ENCODE data around the gene DHRS12. TPM values are rescaled to one million over a fixed set of nuclear protein-coding genes. Genes with fewer than 3 reads are reported as not detected.

Gene DHRS12
- total RNA-seq, 1 experiment from 2014 or later: 2.8 TPM

DNA sequence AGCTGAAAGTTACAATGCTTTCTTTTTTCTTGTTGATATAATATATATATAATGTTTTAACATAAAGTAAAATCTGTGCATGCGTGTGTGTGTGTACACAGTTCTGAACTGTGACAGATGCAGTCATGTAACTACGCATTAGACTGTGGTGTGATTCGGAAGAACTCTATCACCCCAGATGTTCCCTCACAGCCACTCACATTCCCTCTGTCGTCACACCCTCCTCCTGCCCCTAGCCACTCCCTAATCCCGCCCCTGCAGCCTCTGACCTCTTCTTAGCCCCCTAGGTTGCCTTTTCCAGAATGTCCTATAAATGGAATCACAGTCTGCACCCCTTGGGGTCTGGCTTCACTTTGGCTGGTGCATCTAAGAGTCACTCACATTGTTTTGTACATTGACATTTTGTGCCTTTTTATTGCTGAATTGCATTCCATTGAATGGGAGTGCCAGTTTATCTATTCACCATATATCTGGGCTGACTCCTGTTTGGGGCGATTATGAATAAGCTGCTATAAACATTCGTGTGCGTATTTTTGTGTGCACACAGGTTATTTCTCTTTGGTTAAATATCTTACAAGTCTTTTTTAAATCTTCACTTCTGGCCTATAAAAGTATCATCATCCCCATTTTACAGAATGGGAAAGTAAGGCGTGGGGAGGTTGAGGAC lies 20.4 kb downstream of the DHRS12 start:
- no peak for DNase-seq (ENCODE audit: low read depth)

DNA sequence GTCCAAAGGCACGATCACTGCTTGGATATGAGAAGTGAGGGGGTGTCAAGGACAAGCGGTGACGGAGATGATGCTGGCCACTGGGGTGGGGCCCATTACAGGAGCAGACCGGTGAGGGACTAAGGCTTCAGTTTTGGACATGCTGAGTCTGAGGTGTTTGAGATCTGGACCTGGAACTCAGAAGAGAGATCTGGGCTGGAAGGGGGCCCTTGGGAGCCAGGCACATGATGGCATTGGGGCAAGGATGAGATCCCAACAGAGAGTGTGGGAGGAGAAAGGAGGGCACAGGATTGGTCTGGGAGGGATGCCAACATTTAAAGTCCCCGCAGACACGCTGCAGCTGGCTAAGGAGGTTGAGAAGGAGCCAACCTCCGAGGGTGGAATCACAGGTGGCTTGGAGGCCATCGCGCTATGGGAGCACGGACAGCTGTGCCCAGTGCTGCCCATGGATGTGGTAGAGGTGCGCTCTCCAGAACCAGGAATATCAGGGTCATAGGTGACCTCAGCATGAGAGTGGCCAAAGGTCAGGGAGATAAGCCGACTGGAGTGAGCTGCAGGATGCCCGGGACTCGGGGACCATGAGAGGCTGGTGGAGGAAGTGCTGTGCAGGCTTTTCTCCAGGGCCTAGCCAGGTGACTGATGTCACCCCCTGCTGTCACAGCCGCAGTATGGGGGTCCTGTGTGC lies 21.8 kb downstream of the DHRS12 start:
- DNase-seq (ENCODE audit: low read depth): no peak

DNA sequence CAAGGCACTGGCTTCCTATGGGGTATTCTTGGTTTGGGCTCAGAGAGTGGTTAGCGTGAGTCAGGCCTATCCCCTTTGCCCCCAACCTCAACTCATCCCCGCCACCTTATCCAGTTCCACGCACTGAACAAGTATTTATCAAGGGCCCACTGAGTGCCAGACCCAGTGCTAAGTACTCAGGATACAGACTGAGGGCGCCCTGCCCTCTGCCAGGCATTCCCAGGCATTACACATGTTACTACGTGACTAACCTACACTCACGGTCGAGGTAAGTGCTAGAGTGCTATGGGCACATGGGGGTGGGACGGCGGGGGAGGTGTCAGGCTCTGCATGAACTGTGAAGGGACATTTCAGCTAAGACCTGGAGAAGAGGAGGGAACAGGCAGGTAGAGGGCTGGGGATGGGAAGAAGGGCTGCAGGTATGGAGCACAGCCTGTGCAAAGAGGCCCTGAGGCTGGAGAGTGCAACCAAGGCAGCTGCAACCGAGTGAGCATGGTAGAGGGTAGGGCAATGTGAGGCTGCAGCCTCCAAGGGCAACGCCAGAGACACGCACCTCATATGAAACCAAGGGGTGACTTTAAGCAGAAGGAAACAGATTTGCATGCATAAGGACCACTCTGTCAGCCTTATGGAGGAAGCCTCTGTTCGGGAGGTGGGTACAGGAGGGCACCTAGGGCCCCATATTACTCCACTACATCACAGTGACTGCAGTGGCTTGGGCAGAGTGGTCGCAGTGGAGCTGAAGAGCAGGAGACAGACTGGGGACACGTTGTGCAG lies 22.5 kb downstream of the DHRS12 start:
- DNase-seq (ENCODE audit: low read depth): peak; percentile 25

- DNase-seq (ENCODE audit: low read depth): no peak
Observed at GRCh38 chr13:51780099-51780498, 23.9 kb downstream of the DHRS12 start.

GRCh38 chr13:51778392-51778791 lies 25.6 kb downstream of the DHRS12 start:
- DNase-seq (ENCODE audit: low read depth): no peak

DNA sequence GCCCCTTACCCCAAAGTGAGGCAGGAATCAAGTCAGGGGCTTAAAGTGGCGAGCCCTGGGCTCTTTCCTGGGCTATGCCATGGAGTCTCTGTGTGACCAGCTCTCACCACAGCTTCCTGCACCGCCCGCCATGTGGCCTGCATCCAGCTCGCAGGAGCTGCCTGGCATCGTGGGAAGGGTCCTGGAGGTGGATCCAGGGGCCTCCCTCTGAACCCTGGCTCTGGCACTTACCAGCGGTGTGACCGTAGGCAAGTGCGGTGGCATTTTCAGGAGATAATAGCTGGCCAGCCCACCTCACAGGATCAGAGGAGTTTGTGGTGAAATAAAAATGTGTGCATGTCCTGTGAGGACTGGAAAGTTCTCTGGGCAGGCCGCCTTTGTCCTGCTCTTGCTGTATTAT lies 26.0 kb downstream of the DHRS12 start:
- no peak for DNase-seq (ENCODE audit: low read depth)

GRCh38 chr13:51776179-51776578 lies 27.8 kb downstream of the DHRS12 start:
- no peak for DNase-seq (ENCODE audit: low read depth)

DNA sequence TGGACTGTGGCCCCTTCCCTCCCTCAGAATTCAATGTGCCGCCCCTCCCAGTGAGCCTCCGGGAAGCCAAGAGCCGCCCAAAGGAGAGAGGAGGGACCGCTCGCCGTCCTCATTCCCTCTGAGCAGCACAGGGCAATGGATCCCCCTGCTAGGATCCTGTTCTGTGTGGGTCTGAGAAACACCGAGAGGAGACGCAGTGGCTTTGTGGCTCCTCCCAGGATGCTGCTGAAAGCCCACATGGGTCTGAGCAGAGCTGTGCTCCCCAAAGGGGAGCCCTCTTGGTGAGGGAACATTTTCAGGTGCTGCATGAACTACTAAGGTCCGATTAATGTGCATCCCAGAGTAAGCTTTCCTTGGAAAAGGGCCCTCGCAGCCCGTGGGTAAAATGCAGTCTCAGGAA lies 30.4 kb downstream of the DHRS12 start:
- DNase-seq (ENCODE audit: low read depth): no peak

DNA sequence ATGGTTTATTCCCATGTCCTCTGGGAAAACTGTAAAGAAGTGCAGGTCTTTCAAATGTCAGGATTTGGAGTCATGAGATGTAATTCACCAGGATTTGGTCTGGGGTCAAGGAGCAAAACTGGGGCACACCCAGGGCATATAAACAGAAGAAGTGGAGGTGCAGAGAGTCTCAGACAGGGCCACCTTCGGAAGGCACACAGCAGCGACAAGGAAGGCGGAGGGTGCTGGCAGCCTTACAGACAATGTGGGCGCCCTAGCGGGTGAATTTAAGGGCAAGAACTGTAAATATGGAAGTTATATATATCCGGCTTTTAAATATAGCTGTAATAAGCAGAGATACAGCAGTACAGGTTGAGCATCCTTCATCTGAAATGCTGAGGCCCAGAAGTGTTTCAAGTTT lies 31.2 kb downstream of the DHRS12 start:
- no peak for DNase-seq (ENCODE audit: low read depth)

DNA sequence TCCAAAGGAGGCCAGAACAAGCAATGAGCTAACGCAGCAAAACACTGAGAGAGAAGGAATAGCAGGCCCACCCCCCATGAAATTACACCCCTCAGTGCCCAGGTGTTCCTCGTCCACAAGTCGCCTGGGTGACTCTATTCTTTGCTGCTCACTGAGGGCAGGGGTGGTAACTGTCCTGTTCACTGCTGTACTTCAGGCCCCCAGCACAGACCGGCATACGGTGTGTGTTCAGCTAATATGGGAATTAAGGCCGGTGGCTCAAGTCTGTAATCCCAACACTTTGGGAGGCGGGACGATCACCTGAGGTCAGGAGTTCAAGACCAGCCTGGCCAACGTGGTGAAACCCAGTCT lies 31.9 kb downstream of the DHRS12 start:
- no peak for DNase-seq (ENCODE audit: low read depth)

DNA sequence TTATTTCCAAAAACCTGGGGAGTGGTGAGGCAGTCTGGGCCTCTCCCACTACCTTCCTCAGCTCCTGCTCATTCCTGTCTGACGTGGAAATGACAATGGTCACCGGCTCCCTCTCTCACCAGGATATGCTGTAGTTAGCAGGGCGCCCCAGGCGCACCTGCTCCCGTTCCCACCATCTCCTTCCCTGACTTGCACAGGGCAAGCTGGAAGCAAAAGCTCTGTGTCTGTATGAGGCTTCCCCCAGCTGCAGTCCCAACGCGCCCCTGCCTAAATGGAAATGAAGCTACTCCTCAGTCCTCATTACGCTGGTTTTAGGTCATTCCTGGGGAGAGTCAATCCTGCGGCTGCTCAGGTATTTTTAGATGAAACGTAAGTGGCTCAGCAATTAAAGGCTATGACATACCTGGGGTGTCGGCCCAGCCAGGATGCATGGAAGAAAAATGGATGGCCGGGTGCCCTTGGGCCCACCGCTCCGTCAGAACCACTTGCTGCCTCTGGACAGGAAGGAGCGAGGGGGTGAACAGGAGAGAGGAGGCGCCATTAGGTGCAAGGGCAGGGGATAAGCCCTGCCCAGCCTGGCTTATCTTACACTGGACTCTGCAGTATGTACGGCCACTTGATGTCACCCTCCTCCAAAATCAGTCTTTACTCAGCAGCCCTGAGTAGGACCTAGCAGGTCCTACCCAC lies 32.4 kb downstream of the DHRS12 start:
- no peak for DNase-seq (ENCODE audit: low read depth)

- no peak for DNase-seq (ENCODE audit: low read depth)
Observed at GRCh38 chr13:51770681-51771417, 33.1 kb downstream of the DHRS12 start.

DNA sequence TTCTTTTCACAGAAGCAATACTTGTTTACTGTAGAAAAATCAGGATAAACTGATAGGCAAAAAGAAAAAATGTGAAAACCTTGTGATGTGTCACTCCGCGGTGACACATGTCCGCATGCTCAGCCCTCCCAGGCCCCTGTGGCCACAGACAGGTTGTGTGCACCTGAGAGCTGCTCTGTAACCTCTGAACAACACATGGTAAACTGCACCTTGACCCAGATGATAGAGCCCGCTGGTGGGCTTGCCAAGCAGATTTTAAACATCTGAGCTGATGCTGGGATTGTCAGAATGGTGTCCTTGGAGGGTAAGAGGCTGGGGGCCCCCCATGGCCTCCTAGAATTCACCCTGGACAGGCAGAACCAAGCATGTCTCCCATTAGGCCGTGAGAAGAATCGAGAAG lies 33.8 kb downstream of the DHRS12 start:
- no peak for DNase-seq (ENCODE audit: low read depth)

- no peak for DNase-seq (ENCODE audit: low read depth)
Observed at GRCh38 chr13:51769455-51770127, 34.4 kb downstream of the DHRS12 start.

DNA sequence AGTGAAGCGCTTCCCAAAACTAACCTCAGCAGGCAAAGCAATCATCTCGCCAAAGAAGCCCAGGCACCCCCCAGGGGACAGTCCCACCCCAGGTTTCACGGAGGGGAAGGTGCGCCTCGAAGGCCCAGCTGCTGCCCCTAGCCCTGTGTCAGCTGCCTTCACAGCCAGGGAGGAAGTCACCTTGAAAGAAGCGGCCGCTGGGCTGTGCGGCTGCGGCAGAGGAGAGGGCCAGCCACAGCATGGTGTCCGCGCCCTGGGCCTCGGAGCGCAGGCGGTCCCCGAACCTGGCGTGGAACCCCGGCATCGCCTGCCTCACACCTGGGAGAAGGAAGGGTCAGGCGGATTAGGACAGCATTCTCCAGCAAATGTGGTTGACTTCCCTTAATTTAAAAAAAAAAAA lies 35.0 kb downstream of the DHRS12 start:
- no peak for DNase-seq (ENCODE audit: low read depth)

DNA sequence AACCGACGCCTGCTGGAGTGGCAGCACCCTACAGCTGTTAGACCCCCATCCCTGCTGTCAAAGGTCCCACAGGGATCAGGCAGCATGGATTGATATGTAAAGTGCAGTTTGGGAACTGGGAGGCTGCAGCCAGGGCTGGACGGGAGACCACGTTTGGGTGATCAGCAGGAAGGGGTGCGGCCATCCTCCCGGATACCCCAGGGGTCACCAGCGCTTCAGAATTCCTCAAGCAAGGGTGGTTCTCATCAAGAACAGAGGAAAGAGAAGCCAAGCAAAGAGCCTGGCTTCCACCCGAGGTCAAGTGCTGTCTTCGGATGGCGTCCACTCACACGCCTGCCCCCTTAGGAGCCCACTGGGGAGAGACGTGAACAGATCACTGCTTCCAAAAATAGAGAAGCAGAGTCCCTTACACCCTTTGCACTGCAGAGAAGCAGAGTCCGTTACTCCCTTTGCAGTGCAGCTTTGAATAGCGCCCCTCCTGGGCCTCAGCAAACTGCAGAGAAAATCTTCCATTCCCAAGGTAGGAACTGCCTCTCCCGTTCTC lies 35.5 kb downstream of the DHRS12 start:
- no peak for DNase-seq (ENCODE audit: low read depth)

- DNase-seq (ENCODE audit: low read depth): no peak
Observed at GRCh38 chr13:51767100-51767499, 36.9 kb downstream of the DHRS12 start.

DNA sequence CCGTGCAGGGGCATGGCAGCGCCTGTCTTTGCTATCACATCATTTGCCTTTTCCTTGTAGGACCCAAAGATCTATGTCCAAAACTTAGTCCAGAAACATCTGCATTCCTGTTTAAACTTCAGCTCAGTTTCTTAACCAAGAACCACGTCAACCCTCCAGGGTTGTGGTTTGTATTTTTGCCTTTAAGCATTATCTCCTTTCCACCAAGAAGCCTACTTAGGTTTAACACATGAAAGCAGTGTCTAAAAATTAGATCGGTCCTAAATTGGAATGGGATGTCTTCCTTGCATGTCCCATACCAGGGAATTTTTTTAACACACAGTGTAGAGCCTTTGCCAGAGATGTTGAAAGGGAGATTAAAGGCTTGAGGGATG lies 38.8 kb downstream of the DHRS12 start:
- DNase-seq (ENCODE audit: low read depth): no peak

DNA sequence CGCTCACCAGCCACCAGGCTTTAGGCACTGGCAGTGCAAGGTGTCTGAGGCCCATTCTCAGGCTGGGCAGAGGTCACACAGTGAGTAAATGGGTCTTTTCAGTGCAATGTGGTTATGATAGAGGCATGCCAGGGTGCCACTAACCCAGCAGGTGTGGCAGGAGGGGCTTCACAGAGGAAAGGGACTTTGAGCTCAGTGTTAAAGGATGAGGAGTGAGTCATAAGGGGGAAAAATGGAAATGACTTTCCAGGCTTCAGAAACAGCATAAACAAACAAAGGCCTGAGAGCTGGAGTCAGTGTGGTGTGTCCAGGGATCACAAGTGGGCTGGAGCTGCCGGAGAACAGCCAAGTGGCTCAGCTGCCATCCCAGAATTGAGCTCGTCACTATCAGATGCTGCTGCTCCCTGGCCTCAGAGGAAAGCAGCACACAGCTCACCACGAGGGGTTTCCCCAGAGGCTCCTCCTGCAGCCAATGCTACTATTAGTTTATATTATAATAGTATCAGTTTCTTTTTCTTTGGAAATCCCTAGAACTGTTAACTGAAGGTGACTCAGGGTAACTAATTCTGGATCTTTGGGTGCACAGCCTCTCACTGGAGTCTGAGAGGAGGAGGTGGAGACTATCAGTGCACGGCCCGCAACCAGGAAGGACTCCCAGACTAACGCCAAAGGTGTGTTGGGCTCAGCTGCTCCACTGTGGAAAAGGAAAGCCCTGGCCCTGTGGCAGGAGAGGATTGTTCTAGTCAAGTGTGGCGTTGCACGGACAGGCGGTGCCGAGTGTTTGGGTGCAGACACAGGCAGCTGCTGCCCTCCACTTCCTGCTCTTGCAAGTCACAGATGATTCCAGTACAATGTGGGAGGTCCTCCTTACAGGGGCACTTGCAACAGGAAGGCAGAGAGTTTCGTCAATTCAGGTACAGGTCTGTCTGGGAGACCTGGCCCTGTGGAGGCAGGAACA lies 39.5 kb downstream of the DHRS12 start:
- peak; percentile 31 for DNase-seq (ENCODE audit: low read depth)

DNA sequence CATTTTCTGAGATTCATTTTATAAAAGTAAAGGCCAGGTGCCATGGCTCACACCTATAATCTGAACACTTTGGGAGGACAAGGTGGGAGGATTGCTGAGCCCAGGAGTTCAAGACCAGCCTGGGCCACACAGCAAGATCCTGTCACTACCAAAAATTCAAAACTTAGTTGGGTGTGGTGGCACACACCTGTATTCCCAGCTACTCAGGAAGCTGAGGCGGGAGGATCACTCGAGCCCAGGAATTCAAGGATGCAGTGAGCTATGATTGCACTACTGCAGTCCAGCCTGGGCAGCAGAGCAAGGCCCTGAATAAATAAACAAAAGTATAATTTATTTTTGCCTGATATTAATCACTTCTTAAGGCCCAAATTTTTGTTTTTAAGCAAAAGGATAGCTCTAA lies 40.5 kb downstream of the DHRS12 start:
- no peak for DNase-seq (ENCODE audit: low read depth)

Data from RPMI7951 (cell line).